ENCODE measurements around the gene PABPC3.
A peak's percentile ranks its signal among the peaks of the same experiment; 100 is the strongest.

Gene PABPC3

DNA sequence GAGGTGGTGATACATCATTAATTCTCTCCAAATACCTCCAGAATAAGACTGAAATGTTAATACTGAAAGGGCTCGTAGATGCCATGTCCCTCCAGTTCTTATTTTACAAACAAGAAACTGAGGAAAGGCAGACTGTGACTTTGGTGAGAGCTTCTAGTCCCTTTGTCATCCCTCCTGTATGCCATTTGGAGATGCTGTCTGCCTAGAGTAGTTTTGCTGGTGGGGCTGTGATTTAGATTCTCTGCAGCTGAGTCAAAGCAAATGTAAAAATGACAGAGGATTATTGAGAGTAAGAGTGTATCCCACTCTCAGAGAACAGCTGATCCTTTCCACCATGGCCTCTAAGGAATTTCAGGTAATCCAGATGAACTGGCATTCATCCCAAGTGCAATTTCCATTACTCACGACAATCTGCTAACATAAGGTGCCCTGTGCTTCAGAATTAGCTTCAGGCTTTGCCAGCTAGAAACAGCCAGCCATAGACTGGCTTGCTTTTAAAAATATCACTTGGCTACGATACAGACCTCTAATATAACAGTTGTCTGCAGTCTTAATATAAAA is 16.8 kb downstream of the PABPC3 start:
- DNase-seq (ENCODE audit: low spot score), result no peak

GRCh38 chr13:25114220-25114619 is 18.3 kb downstream of the PABPC3 start:
- DNase-seq (ENCODE audit: low spot score), result peak; percentile 66

DNA sequence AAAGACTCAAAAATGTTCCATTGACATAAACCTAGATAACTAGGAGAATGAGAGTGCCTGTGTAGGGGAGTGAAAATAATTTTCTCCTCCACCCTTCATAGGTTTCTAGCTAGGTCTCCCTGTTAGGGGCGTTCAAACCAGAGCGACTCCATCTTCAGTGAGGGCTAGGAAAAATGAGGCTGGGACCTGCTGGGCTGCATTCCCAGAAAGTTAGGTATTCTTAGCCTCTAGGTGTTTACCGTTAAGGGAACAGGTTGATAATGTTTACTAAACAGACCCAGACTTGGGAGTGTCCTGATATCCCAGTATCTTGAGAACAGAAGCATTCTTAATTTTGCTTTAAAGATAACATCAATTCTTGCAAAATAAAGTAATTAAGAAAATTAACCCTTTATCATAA is 20.1 kb downstream of the PABPC3 start:
- no peak for DNase-seq (ENCODE audit: low spot score)

DNA sequence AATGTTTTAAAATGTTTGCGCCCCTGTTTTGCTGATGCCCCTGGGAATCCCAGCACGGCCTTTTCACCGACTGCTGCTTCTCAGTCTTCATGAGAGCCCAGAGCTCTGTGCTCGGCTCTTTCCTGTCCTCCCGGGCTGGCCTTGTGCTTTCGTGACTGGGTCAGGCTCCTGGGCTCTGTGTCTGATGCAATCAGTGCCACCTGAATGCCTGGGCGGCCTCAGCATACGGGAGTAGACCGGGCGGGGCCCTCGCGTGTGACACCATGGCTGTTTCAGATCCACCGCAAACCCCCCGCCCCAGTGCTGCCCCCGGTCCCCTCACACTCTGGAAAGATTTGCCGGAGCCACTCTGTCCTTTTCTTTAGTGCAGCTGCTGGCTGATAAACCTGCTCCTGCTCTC is 21.4 kb downstream of the PABPC3 start:
- no peak for DNase-seq (ENCODE audit: low spot score)

DNA sequence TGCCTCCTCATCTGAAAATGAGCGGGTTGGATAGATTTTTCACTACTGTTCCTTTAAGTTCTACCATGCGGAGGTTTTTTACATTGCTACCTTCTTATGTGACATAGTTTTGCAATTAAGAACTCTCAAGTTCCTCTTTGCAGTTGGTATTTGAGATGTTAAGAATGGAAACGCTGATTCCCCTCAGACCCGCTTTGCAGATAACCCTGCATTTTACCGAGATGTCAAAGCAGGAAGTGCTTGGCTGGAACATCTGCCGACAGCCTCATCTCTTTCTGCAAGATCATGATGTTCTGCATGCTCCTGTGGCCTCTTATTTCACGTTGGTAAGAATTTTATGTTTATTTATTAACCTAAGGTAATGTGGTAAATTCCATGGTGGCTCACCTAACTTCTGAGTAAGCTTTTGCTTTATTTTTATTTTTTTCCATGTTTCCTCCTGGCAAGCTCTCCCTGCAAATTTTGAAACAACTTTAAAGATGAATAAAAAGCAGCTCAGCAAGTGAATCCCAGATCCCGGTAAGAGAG is 22.5 kb downstream of the PABPC3 start:
- DNase-seq (ENCODE audit: low spot score), result no peak

GRCh38 chr13:25130944-25131343 is 35.0 kb downstream of the PABPC3 start:
- no peak for DNase-seq (ENCODE audit: low spot score)

DNA sequence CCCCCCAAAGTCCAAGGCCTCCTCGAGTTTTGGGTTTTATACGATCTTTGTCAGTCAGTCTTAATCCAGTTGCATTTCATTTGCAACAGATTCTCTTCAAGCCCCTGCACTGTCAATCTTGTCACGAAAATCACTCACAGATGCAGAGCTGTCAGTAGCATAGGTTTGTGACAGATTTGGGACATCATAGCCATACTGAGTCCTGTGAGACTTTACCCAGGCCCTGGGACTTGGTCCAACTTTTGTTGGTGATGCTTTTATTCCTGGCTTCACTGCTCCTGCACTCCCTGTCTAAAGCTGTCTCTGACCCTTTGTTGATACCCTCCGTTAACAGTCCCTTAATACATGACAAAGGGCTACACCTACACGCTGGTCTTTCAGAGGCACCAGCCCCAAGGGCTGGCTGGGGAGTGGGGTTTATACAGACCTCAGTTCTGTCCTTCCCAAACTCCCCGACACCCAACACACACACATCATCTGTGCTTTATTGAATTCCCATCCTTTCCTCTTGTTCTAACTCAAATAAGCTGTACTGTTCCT is 36.0 kb downstream of the PABPC3 start:
- DNase-seq (ENCODE audit: low spot score), result no peak

DNA sequence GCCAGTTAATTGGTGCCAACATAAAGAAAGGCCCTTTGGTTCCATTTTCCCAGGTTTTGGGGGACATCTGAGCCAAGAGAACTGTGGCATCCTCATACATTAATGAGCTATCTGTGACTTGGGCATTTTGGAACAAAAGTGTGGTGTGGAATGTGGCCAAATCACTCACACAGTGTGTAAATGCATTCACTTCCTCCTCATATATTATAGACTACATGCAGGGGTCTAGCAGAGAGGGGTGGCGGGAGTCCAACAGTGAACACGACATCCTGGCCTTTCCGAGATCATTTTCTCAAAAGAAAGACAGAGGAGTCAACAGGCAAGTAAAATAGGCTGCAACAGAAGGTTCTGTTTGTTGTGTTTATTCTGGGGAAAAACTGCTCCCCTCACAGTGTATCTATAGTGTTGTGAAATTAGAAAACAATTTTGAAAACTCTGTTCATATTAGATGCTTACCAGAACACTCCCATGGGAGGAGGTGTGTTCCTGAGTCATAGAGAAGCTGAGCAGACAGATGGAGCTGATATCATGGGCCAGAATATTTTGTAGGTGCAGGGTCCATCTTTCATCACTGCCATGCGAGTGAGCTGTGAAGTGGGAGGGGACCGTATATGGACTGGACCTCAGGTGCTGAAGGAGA is 36.9 kb downstream of the PABPC3 start:
- no peak for DNase-seq (ENCODE audit: low spot score)

DNA sequence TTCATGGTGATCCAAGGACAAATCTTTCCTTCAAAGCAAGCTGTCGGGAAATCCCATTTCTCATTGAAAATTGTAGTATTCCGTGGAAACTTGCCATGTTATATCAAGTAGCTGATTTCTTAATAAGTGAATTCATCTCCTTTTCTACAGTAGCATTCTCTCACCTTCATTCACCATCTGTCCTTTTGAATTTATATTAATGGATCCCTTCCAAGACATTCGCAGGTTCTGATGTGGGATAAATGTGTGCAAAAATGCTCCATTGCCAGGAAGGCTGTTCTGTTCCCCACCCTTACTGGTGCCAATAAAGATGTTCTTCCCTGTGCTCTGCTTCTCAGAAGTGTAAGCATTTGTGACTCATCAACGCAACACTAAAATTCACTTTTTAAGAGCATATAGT is 40.0 kb downstream of the PABPC3 start:
- no peak for DNase-seq (ENCODE audit: low spot score)

- no peak for DNase-seq (ENCODE audit: low spot score)
These were observed 41.2 kb downstream of the PABPC3 start for GRCh38 chr13:25136880-25137787.

DNA sequence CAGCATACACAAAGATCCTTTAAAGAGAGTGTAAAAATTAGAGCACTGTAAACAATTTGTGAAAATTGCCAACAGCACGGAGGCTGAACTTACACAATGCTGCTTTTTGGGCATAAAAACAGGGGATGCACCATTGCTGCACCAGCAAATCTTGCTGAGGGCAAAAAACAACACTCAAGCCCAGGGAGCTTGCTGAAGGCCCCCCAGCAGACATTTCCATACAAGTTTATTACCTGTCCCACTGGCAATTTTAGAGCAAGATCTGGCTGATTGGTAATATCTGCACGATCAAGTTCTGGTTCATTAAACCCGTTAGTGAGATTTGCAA is 41.8 kb downstream of the PABPC3 start:
- DNase-seq (ENCODE audit: low spot score), result no peak

DNA sequence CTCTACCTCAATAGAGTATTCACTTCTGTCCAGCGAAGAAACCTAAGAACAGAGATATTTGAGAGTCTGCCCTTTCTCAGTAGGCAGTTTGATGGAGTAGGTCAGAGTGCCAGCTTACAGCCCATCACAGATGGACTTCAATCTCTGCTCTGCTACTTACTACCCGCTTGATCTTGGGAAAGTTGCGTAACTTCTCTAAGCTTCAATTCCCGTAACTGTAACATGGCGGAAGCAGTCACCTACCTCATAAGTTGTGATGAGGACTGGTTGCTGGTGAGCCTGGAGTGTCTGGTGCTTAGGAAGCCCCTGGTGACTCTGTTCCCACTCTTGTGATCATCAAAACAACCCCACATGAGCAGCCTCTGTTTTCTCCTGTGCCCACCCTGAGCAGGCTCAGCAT is 45.1 kb downstream of the PABPC3 start:
- DNase-seq (ENCODE audit: low spot score), result no peak

DNA sequence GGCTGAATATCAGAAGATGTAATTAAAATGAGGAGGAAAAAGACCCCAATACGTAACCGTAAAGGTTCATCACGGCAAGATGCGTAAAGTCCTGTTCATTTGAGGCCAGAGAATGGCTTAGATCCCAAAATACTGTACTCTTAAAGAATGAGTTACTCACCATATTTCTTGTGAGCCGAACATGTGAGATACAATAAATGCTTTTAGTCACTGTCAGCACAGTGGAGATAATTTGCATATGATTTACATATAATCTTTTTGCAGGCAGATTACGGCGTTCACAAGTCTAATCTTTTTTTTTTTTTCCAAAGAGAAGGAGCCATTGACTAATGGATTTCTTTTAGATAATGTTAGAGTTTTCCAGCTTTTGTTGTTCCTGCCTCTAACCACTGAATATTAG is 47.8 kb downstream of the PABPC3 start:
- DNase-seq (ENCODE audit: low spot score), result no peak

DNA sequence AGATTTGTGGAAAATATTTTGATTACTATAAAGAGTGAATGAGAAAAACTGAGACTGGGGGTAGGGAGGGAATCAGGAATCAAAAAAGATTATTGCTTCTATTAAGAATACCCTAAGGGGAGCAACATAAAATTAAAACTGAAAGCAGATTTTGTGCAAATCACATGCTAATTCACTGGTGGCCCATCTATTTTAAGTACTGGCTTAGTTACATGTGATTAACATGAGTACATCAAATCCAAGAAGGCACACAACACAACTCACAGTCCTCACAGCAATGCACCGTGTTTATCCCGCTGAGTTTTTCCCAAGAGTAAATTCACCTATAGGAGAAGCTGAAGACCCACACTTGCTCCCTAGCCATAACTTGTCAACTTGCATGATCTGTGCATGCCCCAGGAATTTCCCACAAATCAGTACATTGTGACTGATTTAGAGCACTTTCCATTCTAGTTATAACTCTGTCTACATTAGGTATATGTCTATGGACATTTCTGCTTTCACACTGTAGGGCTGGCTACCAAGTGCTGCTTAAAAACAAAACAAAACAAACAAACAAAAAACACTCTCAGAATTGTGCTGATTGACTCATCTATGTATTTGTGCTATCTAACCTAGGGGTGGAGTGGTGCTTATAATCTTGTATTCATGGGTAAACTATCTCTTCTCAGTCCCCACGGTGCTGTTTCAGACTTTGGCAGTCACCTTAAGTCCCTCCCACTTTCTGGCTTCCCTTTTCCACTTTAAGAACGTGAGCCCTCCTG is 51.9 kb downstream of the PABPC3 start:
- no peak for DNase-seq (ENCODE audit: low spot score)

DNA sequence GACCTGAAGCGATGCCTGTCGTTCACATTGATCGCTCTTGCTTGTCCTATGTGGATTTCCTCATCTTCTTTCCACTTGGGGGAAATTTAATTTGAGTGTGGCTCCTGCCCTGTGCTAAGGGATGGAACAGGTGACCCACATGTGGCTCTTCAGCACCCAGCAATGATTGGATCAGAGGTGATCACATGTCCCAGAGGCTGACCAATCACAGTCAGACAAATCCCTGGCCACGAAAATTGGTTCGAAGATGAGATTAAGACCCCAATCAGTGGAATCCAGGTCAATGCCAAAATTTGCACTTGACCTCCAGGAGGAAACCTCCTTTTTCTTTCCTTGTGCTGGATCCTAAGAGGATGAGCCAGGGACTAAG is 52.5 kb downstream of the PABPC3 start:
- no peak for DNase-seq (ENCODE audit: low spot score)

Measured in kidney capillary endothelial cell (primary cell).